H9 (cell line): ENCODE measurements around the gene CPLX1. TPM values are rescaled to one million over a fixed set of nuclear protein-coding genes. Genes with fewer than 3 reads are reported as not detected.

Source experiments
- DNase-seq: peaks from one replicate; pipeline ENCODE4 v3.0.0-alpha.2; 2017
- H2AFZ ChIP-seq: one replicate; pipeline ENCODE4 v1.6.1; 2013; ENCODE audit warnings: mild to moderate bottlenecking, low read length, control low read depth, moderate library complexity
- H2AK5ac ChIP-seq: 2 replicates; pipeline ENCODE4 v1.6.1; 2013; ENCODE audit warnings: low read length, control low read depth, mixed read lengths; ENCODE audit not compliant: insufficient read length
- H2BK120ac ChIP-seq: one replicate; pipeline ENCODE4 v1.6.1; 2013; ENCODE audit warnings: low read depth, mild to moderate bottlenecking, low read length, control low read depth, inconsistent platforms; ENCODE audit not compliant: poor library complexity, severe bottlenecking
- H2BK12ac ChIP-seq: 2 replicates; pipeline ENCODE4 v1.6.1; 2013; ENCODE audit warnings: low read length, control low read depth, mixed read lengths, low read depth; ENCODE audit not compliant: insufficient read length
- H2BK15ac ChIP-seq: 2 replicates; pipeline ENCODE4 v1.6.1; 2013; ENCODE audit warnings: low read depth, low read length, control low read depth
- H2BK20ac ChIP-seq: one replicate; pipeline ENCODE4 v1.6.1; 2013; ENCODE audit warnings: low read depth, mild to moderate bottlenecking, low read length, control low read depth, inconsistent platforms; ENCODE audit not compliant: poor library complexity, severe bottlenecking
- H2BK5ac ChIP-seq: 2 replicates; pipeline ENCODE4 v1.6.1; 2013; ENCODE audit warnings: low read length, control low read depth, mixed read lengths; ENCODE audit not compliant: insufficient read length
- H3K14ac ChIP-seq: 2 replicates; pipeline ENCODE4 v1.6.1; 2013; ENCODE audit warnings: low read length, control low read depth; ENCODE audit not compliant: insufficient read depth
- H3K18ac ChIP-seq: 2 replicates; pipeline ENCODE4 v1.6.1; 2013; ENCODE audit warnings: low read depth, mild to moderate bottlenecking, mixed read lengths, low read length, control low read depth; ENCODE audit not compliant: insufficient read length
- H3K23ac ChIP-seq: 2 replicates; pipeline ENCODE4 v1.6.1; 2013; ENCODE audit warnings: low read length, control low read depth, mixed read lengths, low read depth; ENCODE audit not compliant: insufficient read length
- H3K23me2 ChIP-seq: 2 replicates; pipeline ENCODE4 v1.6.1; 2013; ENCODE audit warnings: low read depth, mild to moderate bottlenecking, mixed read lengths, low read length, control low read depth; ENCODE audit not compliant: insufficient read length, poor library complexity, severe bottlenecking
- H3K27ac ChIP-seq: 2 replicates; pipeline ENCODE4 v1.5.1; 2013; ENCODE audit warnings: low read length, control low read depth, mixed read lengths, low read depth; ENCODE audit not compliant: insufficient read length
- H3K27me3 ChIP-seq: 2 replicates; pipeline ENCODE4 v1.6.1; 2013; ENCODE audit warnings: low read length, control low read depth, inconsistent platforms; ENCODE audit not compliant: insufficient read depth
- H3K4ac ChIP-seq: 2 replicates; pipeline ENCODE4 v1.6.1; 2013; ENCODE audit warnings: low read depth, mild to moderate bottlenecking, control low read depth, inconsistent platforms, low read length, moderate library complexity
- H3K4me1 ChIP-seq: 2 replicates; pipeline ENCODE4 v1.6.1; 2013; ENCODE audit warnings: low read length, control low read depth, inconsistent platforms; ENCODE audit not compliant: insufficient read depth
- H3K4me2 ChIP-seq: 2 replicates; pipeline ENCODE4 v1.6.1; 2013; ENCODE audit warnings: low read length, control low read depth, mixed read lengths; ENCODE audit not compliant: insufficient read length, insufficient read depth
- H3K56ac ChIP-seq: 2 replicates; pipeline ENCODE4 v1.6.1; 2013; ENCODE audit warnings: low read depth, mild to moderate bottlenecking, mixed read lengths, low read length, control low read depth; ENCODE audit not compliant: insufficient read length
- H3K79me1 ChIP-seq: 2 replicates; pipeline ENCODE4 v1.6.1; 2013; ENCODE audit warnings: low read depth, mild to moderate bottlenecking, moderate library complexity, low read length, control low read depth, inconsistent platforms; ENCODE audit not compliant: insufficient read depth, poor library complexity, severe bottlenecking
- H3K79me2 ChIP-seq: 2 replicates; pipeline ENCODE4 v1.6.1; 2013; ENCODE audit warnings: low read length, control low read depth, inconsistent platforms; ENCODE audit not compliant: insufficient read depth
- H3K9ac ChIP-seq: 2 replicates; pipeline ENCODE4 v1.6.1; 2013; ENCODE audit warnings: low read length, control low read depth, mixed read lengths; ENCODE audit not compliant: insufficient read length; ENCODE audit errors: extremely low read depth
- H3K9me3 ChIP-seq: one replicate; pipeline ENCODE4 v1.6.1; 2013; ENCODE audit warnings: low read depth, low read length, inconsistent platforms; ENCODE audit not compliant: control insufficient read depth
- H3T11ph ChIP-seq: one replicate; pipeline ENCODE4 v1.6.1; 2013; ENCODE audit warnings: mild to moderate bottlenecking, low read length, control low read depth, inconsistent platforms
- H4K20me1 ChIP-seq: one replicate; pipeline ENCODE4 v1.6.1; 2013; ENCODE audit not compliant: control insufficient read depth, insufficient read length, insufficient read depth
- H4K5ac ChIP-seq: 2 replicates; pipeline ENCODE4 v1.6.1; 2013; ENCODE audit warnings: low read depth, mild to moderate bottlenecking, mixed read lengths, low read length, control low read depth; ENCODE audit not compliant: insufficient read length
- H4K8ac ChIP-seq: replicated peaks from 2 replicates; pipeline ENCODE4 v1.6.1; 2013; ENCODE audit warnings: low read length, control low read depth, mixed read lengths, low read depth; ENCODE audit not compliant: insufficient read length
- H4K91ac ChIP-seq: 2 replicates; pipeline ENCODE4 v1.6.1; 2013; ENCODE audit warnings: low read depth, mild to moderate bottlenecking, moderate library complexity, mixed read lengths, low read length, control low read depth; ENCODE audit not compliant: insufficient read length
- H3K27ac Mint-ChIP-seq, 3 experiments: 2 replicates in 2 of 3; 3 replicates in 1 of 3; pipeline ENCODE4 v1.8.0; 2020 to 2021; ENCODE audit warnings: mixed read lengths in 3 of 3, mild to moderate bottlenecking in 1 of 3, moderate library complexity in 1 of 3
- H3K27me3 Mint-ChIP-seq: 2 replicates; pipeline ENCODE4 v1.8.0; 2021; ENCODE audit warnings: low read depth, mild to moderate bottlenecking, moderate library complexity, mixed read lengths
- H3K36me3 Mint-ChIP-seq, 3 experiments: 2 replicates in 2 of 3; 3 replicates in 1 of 3; pipeline ENCODE4 v1.8.0; 2020 to 2021; ENCODE audit warnings: low read depth in 3 of 3, mixed read lengths in 3 of 3; ENCODE audit not compliant: insufficient read depth in 1 of 3
- H3K4me1 Mint-ChIP-seq, 2 experiments: 2 replicates each; pipeline ENCODE4 v1.8.0; 2020; ENCODE audit warnings: mixed read lengths in 2 of 2
- H3K4me3 Mint-ChIP-seq, 2 experiments: 2 replicates in 1 of 2; 3 replicates in 1 of 2; pipeline ENCODE4 v1.8.0; 2020 to 2021; ENCODE audit warnings: mild to moderate bottlenecking in 2 of 2, mixed read lengths in 2 of 2, moderate library complexity in 1 of 2
- H3K9me3 Mint-ChIP-seq, 2 experiments: 2 replicates in 1 of 2; 3 replicates in 1 of 2; pipeline ENCODE4 v1.8.0; 2020; ENCODE audit warnings: mild to moderate bottlenecking in 2 of 2, mixed read lengths in 2 of 2, moderate library complexity in 1 of 2
- CTCF ChIP-seq: fragments of 200-600 bp; sonication (generic); conservative IDR thresholded peaks from 3 replicates; pipeline ENCODE4 v1.8.0; 2021; ENCODE audit warnings: antibody characterized with exemption, mild to moderate bottlenecking
- WGBS: extraction: QIAGEN DNeasy Blood & Tissue Kit; methylation state at CpG from one replicate; pipeline ENCODE4 v1.1.7; 2013; ENCODE audit warnings: missing lambda C conversion rate, low lambda C conversion rate, mixed read lengths; ENCODE audit not compliant: insufficient read length; ENCODE audit errors: extremely low coverage; 5-methylcytosine and 5-hydroxymethylcytosine counted together
- long read RNA-seq: library from polyadenylated mRNA; unstranded; transcript quantifications from one replicate; pipeline ENCODE4 v2.0.0, GENCODE V29; 2020
- total RNA-seq: library from RNA; stranded (reverse); gene quantifications from 2 replicates; pipeline ENCODE4 v1.2.1, GENCODE V29; 2021

CPLX1 gene
- 0.48 and 0.90 TPM in 2 replicates for total RNA-seq
- long read RNA-seq: 0 reads

- WGBS: no CpG with 5 or more reads among the region's 61 CpGs
- H3K79me1 ChIP-seq: no peaks in the 10 kb centered on the region
- Mint-ChIP-seq H3K27me3 (peaks cover 88% of the 10 kb centered on the region), H3K27ac (no peak within 1 kb of the TSS), H3K4me1 (peaks cover 2 to 3% of the 10 kb centered on the region in 2 experiments; a peak in 2 of 4 replicates), H3K9me3 (no peaks in the 10 kb centered on the region), H3K36me3 (no peaks in the 10 kb centered on the region), H3K4me3 (peak within 1 kb of the TSS; percentile 43 to 67)
- H3K14ac ChIP-seq: no peak within 1 kb of the TSS; the same call in 1 of the 2 replicates
- no peak within 1 kb of the TSS for H4K8ac ChIP-seq
- no peaks in the 10 kb centered on the region for H3K23me2 ChIP-seq
- no peak within 1 kb of the TSS for H3K23ac ChIP-seq
- no peak within 1 kb of the TSS for H3K56ac ChIP-seq
- no peak for TF ChIP-seq CTCF
- no peaks in the 10 kb centered on the region for H3K79me2 ChIP-seq
- H2BK5ac ChIP-seq: no peak within 1 kb of the TSS
- H2BK120ac ChIP-seq: no peak within 1 kb of the TSS
- H2AK5ac ChIP-seq: no peak within 1 kb of the TSS
- no peak for DNase-seq
- H3K9ac ChIP-seq: no peak within 1 kb of the TSS
- no peak within 1 kb of the TSS for H3K27ac ChIP-seq
- no peak within 1 kb of the TSS for H4K91ac ChIP-seq
- no peak within 1 kb of the TSS for H2BK20ac ChIP-seq
- H3K9me3 ChIP-seq: no peaks in the 10 kb centered on the region
- no peak within 1 kb of the TSS for H2BK12ac ChIP-seq
- H2BK15ac ChIP-seq: no peak within 1 kb of the TSS
- H4K5ac ChIP-seq: no peak within 1 kb of the TSS
- no peak within 1 kb of the TSS for H3T11ph ChIP-seq
- peaks cover 30% of the 10 kb centered on the region; the same call in 1 of the 2 replicates for H3K27me3 ChIP-seq
- no peak within 1 kb of the TSS for H2AFZ ChIP-seq
- no peak within 1 kb of the TSS for H3K4me2 ChIP-seq
- H3K4ac ChIP-seq: no peak within 1 kb of the TSS
- no peak within 1 kb of the TSS for H3K18ac ChIP-seq
- H3K4me1 ChIP-seq: no peaks in the 10 kb centered on the region
- no peaks in the 10 kb centered on the region for H4K20me1 ChIP-seq
Measured at GRCh38 chr4:825971-826330, at the start of gene CPLX1. TSS of gene CPLX1 (minus strand) at chr4:826129. CDS start at chr4:824522, 1,607 bp downstream.
